Measurements from ENCODE around the gene FADS1.

FADS1 gene

GRCh38 chr11:61844909-61845565, 28.2 kb upstream of the FADS1 start:
- DNase-seq, result no peak

DNA sequence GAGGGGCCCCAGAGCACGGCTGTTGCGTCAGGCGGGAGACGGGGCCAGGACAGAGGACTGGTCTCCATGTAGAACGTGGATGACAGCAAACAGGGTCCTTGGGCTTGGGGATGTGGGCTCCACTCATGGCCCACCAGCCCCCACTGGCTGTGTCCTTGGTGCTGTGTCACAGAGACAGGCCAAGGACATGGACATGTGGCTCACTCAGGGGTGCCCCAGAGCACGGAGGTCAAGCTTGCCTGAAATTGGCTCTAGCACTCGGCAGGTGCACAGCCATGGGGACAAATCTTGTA, 25.7 kb upstream of the FADS1 start:
- DNase-seq, result no peak

- DNase-seq, result no peak
Observed at GRCh38 chr11:61841636-61842527, 25.1 kb upstream of the FADS1 start.

- no peak for DNase-seq
Observed at GRCh38 chr11:61840371-61840770, 23.6 kb upstream of the FADS1 start.

DNA sequence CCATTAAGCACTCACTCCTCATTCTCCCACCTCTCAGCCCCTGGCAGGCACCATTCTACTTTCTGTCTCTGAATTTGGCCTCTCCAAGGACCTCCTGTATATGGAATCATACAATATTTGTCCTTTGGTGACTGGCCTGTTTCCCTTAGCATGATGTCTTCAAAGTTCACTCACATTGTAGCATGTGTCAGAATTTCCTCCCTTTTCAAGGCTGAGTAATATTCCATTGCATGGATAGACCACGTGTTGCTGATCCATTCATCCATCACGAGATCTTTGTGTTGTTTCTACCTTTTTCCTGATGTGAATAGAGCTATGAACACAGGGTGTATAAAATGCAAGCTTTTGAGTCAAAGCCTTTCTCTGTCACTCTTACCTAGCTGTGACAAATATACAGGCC, 22.9 kb upstream of the FADS1 start:
- DNase-seq, result no peak

DNA sequence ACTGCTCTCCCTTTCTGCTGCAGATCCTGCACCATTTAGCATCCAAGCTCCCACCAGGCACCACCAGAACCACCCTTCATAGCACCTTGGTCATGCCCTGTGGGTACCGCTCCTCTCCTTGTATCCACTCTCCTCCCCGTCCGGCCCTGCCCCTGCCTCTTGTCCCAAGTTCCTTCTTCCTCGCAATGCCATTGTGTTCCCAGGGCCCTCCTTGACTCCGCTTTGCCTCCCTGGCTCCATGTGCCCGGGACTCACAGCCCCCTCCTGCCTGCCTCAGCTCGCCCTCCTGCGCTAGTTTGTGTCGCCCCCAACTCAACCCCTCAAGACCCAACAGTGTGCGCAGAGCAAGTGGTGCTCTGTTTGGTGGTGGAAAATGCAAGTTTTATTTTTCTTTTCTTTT, 22.1 kb upstream of the FADS1 start:
- DNase-seq, result no peak

DNA sequence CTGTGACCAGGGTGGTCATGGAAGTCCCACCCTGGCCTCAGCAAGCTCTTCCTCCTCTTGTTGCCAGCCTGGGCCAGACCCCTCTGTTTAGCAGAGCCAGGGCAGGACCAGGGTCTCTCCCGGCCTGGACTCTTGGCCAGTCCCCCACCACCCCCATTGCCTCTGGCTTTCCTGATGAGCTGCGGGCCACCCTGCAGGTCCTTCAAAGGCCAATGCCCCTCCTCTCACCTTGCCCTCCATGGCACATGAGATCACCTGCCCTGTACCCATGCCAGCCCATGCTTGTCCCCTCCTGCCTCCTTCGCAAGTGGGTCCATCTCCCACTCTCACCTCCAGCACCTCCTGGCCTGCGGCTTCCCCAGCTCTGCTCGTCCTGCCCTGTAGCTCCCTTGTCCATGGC, 21.7 kb upstream of the FADS1 start:
- no peak for DNase-seq

GRCh38 chr11:61837411-61838005, 20.7 kb upstream of the FADS1 start:
- DNase-seq, result no peak

- no peak for DNase-seq
Observed at GRCh38 chr11:61836193-61836592, 19.4 kb upstream of the FADS1 start.

DNA sequence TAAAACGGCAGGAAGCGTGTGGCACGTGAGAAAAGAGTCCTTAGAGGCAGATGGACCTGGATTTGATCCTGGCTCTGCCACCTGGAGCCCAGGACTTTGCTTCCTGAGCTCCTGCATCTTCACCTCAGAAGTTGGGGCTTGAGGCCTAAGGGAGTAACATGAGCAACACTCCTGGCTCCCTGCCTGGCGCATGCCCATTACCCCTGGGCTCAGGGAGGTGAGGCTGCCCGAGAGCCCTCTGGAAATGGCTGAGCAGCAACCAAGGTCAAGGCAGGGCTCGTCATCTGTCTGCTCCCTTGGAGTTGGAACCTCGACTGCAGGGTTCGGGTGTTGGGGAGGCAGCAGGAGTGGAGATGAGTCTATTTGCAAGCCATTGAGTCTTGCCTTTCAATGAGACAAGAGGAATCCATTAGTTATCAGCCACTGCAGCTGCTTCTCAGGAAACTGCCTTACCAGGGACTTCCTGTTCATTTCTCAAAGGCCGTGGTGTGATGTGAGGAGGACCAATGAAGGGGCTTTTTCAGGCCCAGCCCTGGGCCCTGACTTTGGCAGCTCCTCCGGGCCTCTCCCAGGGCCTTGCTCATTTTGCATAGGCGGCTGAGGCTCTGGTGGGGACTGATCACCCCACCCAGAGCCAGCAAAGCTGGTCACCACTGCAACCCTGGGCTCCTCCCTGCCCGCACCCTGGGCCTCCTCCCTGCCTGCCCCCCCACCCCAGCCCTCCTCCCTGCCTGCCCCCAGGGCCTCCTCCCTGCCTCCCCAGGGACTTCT, 17.7 kb upstream of the FADS1 start:
- DNase-seq, result peak; percentile 68

DNA sequence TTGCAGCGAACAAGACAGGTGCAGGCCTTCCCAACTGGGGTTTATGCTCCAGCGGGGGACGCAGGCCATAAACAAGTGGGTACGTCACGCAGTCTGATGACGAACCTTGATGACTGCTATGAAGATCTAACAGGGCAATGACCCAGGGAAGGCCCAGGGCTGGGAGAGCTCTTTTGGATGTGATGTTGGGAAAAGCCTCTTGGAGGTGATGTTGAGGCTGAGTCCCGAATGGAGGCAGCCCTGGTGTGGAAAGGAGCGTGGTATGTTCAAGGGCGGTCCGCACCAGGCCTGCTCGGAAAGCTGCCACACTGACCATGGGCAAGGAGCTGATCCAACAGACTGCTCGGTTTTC, 17.1 kb upstream of the FADS1 start:
- no peak for DNase-seq

- peak; percentile 36 for DNase-seq
Observed at GRCh38 chr11:61833471-61833870, 16.7 kb upstream of the FADS1 start.

DNA sequence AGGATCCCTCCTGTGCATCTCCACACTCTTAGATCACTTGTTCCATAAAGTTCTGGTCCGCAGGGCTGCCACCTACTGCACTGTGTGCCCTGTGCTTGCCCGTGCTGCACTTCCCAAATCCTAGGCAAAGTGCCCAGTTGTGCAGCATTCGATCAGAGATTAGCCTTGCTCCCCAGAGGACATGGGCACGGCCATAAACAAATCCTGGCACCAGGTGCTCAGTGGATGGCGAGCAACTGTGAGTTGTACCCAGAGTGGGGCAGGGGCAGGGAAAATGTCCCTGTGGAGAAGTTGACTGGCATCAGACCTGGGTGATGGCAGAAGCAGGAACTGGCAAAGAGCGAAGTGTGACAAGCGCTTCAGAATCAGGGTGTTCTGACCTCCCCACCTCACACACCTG, 16.0 kb upstream of the FADS1 start:
- DNase-seq, result peak; percentile 36

GRCh38 chr11:61832207-61832606, 15.4 kb upstream of the FADS1 start:
- no peak for DNase-seq

DNA sequence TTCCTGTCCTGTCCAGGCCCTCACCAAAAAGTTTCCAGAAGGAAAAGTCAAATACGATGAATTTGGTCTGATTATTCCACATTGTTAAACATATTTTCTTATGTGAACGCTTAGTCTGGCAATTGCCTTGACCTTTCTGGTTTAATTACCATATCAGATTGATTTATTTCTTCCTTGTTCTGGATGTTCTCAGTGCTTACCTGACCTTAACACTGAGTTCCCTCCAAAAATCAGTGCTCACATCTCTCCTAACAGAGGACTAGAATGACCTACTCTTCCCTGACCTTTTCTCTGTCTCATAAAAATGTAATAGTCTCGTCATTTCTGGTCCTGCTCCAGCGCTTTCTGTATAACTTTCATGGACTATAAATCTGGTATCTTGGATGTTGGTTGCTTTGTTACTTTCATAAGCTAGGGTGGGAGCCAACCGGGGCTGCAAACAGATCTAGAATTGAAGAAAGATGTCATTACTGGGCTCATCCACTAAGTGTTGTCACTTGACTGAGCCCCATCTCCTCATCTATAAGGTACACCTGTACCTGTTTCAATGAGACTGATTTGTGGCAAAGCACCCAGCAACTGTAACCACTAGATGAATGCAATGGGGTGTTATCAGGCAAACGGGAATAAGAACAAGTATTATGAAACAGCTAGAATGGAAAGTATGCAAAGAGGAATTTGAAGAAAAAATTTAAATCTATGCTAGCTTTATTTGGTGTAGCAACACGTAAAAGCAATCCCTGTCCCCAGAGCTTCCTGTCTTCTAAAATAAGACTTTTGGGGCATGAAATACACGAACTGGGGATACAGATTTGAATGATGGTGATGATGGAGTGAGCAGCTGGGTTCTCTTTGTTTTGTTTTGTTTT, 13.7 kb upstream of the FADS1 start:
- DNase-seq, result peak; percentile 14

DNA sequence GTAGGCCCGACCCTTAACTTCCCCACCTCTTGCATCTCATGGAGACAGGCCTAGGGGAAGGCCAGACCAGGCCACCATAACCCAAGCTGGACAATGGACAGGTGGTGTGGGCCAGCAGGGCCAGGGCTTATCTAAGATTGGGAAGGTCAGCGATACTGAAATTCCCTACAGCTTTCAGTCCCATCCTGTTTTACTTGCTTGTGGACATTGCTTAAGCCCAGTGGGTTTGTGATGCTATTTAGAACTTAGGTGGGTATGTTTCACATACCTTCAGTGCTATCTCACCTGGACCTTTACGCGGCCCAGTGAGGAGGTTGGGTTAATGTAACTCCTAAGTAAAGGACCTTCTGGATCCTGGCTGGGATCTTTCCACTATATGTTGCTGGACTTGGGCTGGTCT, 13.0 kb upstream of the FADS1 start:
- no peak for DNase-seq

- peak; percentile 56 for DNase-seq
Observed at GRCh38 chr11:61828629-61829407, 12.0 kb upstream of the FADS1 start.

DNA sequence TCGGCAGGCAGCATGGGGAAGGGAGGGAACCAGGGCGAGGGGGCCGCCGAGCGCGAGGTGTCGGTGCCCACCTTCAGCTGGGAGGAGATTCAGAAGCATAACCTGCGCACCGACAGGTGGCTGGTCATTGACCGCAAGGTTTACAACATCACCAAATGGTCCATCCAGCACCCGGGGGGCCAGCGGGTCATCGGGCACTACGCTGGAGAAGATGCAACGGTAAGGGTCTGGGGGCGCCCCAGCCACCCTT, 11.5 kb upstream of the FADS1 start:
- DNase-seq, result no peak

DNA sequence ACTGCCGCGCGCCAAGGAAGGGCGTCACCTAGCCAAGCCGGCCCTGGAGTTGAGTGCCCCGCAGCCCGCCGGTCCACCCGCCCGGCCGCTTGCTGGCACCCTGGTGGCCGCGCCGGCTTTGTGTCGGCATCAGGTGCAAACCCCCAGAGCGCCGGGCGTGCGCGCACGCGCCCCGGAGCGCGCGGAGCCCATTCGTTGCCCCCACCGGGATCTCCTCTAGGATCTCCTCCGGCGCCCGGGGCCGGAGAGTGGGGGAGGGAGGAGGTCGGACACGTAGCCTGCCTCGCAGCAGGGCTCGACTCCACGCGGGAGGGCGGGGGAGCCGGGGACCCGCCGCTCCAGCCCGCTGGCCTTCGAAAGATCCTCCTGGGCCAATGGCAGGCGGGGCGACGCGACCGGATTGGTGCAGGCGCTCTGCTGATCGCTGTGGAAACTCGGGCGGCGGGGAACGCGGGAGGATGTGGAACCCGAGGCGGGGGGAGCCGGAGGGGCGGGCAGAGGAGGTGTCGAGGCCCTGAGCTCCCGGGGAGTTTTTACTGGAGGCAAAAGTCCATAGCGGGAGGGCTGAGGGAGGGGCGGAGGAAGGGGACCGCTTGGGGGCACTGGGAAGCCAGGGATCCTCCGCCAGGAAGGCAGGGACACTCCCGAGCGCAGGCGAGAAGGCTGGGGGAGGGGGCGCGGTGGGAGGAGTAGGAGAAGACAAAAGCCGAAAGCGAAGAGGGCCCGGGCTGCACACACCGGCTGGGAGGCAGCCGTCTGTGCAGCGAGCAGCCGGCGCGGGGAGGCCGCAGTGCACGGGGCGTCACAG, 11.0 kb upstream of the FADS1 start, which contains the start of gene FADS2:
Gene FADS2, plus strand, starts transcription at position 730 of the 808 bp plus-strand sequence. CDS start 91 bp downstream, outside the sequence.
- DNase-seq, result peak; percentile 95

GRCh38 chr11:61826930-61827570, 10.2 kb upstream of the FADS1 start:
- peak; percentile 54 for DNase-seq
